GM18507 (cell line): ENCODE measurements around the gene PISD.
"Not testable (repeated sequence)": the region's sequence is repeated elsewhere in the genome, so short reads cannot be mapped to it uniquely, and the experiment has no call there.

Source experiments
- DNase-seq: peaks from one replicate; pipeline ENCODE4 v3.0.0; 2011; ENCODE audit warnings: low read depth; ENCODE audit not compliant: insufficient read length; ENCODE audit errors: extremely low spot score
- FAIRE-seq: peaks from 2 replicates; lab custom pipeline; 2011; peaks lifted over from hg19 to GRCh38; lab: Jason Lieb, UNC

PISD gene

GRCh38 chr22:31661851-31662667, at the start of gene PISD:
TSS of gene PISD (minus strand) at chr22:31662215. CDS start at chr22:31662208, 7 bp downstream.
- DNase-seq (peak; percentile 95), FAIRE-seq (peak; percentile 94)

GRCh38 chr22:31711226-31711625, 49.2 kb upstream of the PISD start:
- FAIRE-seq, DNase-seq: not testable (repeated sequence)

GRCh38 chr22:31707519-31707918, 45.5 kb upstream of the PISD start:
- no peak for FAIRE-seq
- no peak for DNase-seq

- FAIRE-seq (no peak), DNase-seq (no peak)
Measured at GRCh38 chr22:31695423-31695822, 33.4 kb upstream of the PISD start.

- FAIRE-seq, DNase-seq: not testable (repeated sequence)
Measured at GRCh38 chr22:31694046-31694445, 32.0 kb upstream of the PISD start.

- DNase-seq (no peak), FAIRE-seq (peak; percentile 64)
Measured at GRCh38 chr22:31692186-31692886, 30.3 kb upstream of the PISD start.

GRCh38 chr22:31691408-31691807, 29.4 kb upstream of the PISD start:
- DNase-seq (no peak), FAIRE-seq (no peak)

GRCh38 chr22:31683181-31684105, 21.4 kb upstream of the PISD start:
- FAIRE-seq (no peak), DNase-seq (no peak)

GRCh38 chr22:31682751-31683150, 20.7 kb upstream of the PISD start:
- no peak for FAIRE-seq
- no peak for DNase-seq

GRCh38 chr22:31681349-31682345, 19.6 kb upstream of the PISD start:
- FAIRE-seq (no peak), DNase-seq (no peak)

- FAIRE-seq (no peak), DNase-seq (no peak)
Measured at GRCh38 chr22:31680861-31681341, 18.9 kb upstream of the PISD start.

- DNase-seq (no peak), FAIRE-seq (no peak)
Measured at GRCh38 chr22:31678748-31679147, 16.7 kb upstream of the PISD start.

GRCh38 chr22:31676700-31677099, 14.7 kb upstream of the PISD start:
- DNase-seq (peak; percentile 90), FAIRE-seq (peak; percentile 97)

GRCh38 chr22:31674219-31674618, 12.2 kb upstream of the PISD start:
- not testable (repeated sequence) for FAIRE-seq, DNase-seq

GRCh38 chr22:31668849-31669248, 6.8 kb upstream of the PISD start:
- FAIRE-seq, result not testable (repeated sequence)

GRCh38 chr22:31662668-31663037, 638 bp upstream of the PISD start:
- no peak for FAIRE-seq
- no peak for DNase-seq

More at GRCh38 chr22:31668849-31669248, 6.8 kb upstream of the PISD start:
- not testable (repeated sequence) for DNase-seq

- peak; percentile 51 for FAIRE-seq
- not testable (repeated sequence) for DNase-seq
Measured at GRCh38 chr22:31660860-31661341, 1.1 kb downstream of the PISD start.

- FAIRE-seq (no peak), DNase-seq (no peak)
Measured at GRCh38 chr22:31659246-31659645, 2.8 kb downstream of the PISD start.
